ENCODE results near the gene MRPL38. TPM values are rescaled to one million over a fixed set of nuclear protein-coding genes. Genes with fewer than 3 reads are reported as not detected.

MRPL38 gene
- 10 to 100 TPM; 73.7 to 83.4 TPM for total RNA-seq
- long read RNA-seq, transcript MRPL38-201 (9 exons, 1,888 nt), result major isoform, 114 of 128 reads
- long read RNA-seq, partial matches to known transcripts, result 4 of 128 reads
- long read RNA-seq, other reads (novel, unspliced or antisense), result 6 of 128 reads

- DNase-seq (peak; percentile 93), ATAC-seq (peak; percentile 92 to 95)
- intact Hi-C loops (cut with DNase I), result loop anchor here (2.0 to 5.0 kb wide), 2 partner anchors 102 kb away; no protein-coding TSS in a partner anchor
Measured at GRCh38 chr17:75904749-75905521, at the start of gene MRPL38. TSS of gene MRPL38 (minus strand) at chr17:75904884. CDS start at chr17:75904875, 9 bp downstream.

- ATAC-seq (no peak), DNase-seq (no peak)
Measured at GRCh38 chr17:75950855-75951554, 46.3 kb upstream of the MRPL38 start.

GRCh38 chr17:75950421-75950820 lies 45.7 kb upstream of the MRPL38 start:
- no peak for ATAC-seq
- DNase-seq, result no peak
- intact Hi-C loops (cut with DNase I), result no loop called here

More at GRCh38 chr17:75950855-75951554, 46.3 kb upstream of the MRPL38 start:
- intact Hi-C loops (cut with DNase I), result no loop called here

GRCh38 chr17:75945211-75945610 lies 40.5 kb upstream of the MRPL38 start:
- intact Hi-C loops (cut with DNase I), result no loop called here
- DNase-seq, result no peak

GRCh38 chr17:75943491-75943890 lies 38.8 kb upstream of the MRPL38 start:
- ATAC-seq, result no peak
- no peak for DNase-seq
- intact Hi-C loops (cut with DNase I), result loop anchor here in 1 of 2 donors (5.0 kb wide), 1 partner anchor 34 kb away; the partner anchor contains the start of genes ACOX1 and TEN1

More at GRCh38 chr17:75945211-75945610, 40.5 kb upstream of the MRPL38 start:
- ATAC-seq, result no peak

GRCh38 chr17:75942473-75942872 lies 37.8 kb upstream of the MRPL38 start:
- DNase-seq (no peak), ATAC-seq (no peak)
- intact Hi-C loops (cut with DNase I), result loop anchor here in 1 of 2 donors (5.0 kb wide), 1 partner anchor 35 kb away; the partner anchor contains the start of genes ACOX1 and TEN1

GRCh38 chr17:75941442-75941819 lies 36.7 kb upstream of the MRPL38 start:
- intact Hi-C loops (cut with DNase I), result loop anchor here in 1 of 2 donors (5.0 kb wide), 1 partner anchor 36 kb away; the partner anchor contains the start of genes ACOX1 and TEN1
- DNase-seq (no peak), ATAC-seq (no peak)

GRCh38 chr17:75940727-75941441 lies 36.2 kb upstream of the MRPL38 start, which contains the start of gene FBF1:
TSS of gene FBF1 (minus strand) at chr17:75941042. CDS start at chr17:75938149, 2,893 bp downstream.
- DNase-seq, result peak; percentile 96
- ATAC-seq, result peak; percentile 99

GRCh38 chr17:75937652-75938051 lies 33.0 kb upstream of the MRPL38 start:
- no peak for DNase-seq
- intact Hi-C loops (cut with DNase I), result no loop called here

More at GRCh38 chr17:75940727-75941441, 36.2 kb upstream of the MRPL38 start, which contains the start of gene FBF1:
- intact Hi-C loops (cut with DNase I), result loop anchor here in 1 of 2 donors (5.0 kb wide), 1 partner anchor 36 kb away; the partner anchor contains the start of genes ACOX1 and TEN1

GRCh38 chr17:75933808-75934207 lies 29.1 kb upstream of the MRPL38 start:
- no peak for ATAC-seq
- intact Hi-C loops (cut with DNase I), result no loop called here

More at GRCh38 chr17:75937652-75938051, 33.0 kb upstream of the MRPL38 start:
- ATAC-seq, result no peak

GRCh38 chr17:75932852-75933251 lies 28.2 kb upstream of the MRPL38 start:
- DNase-seq (no peak), ATAC-seq (no peak)
- intact Hi-C loops (cut with DNase I), result no loop called here

More at GRCh38 chr17:75933808-75934207, 29.1 kb upstream of the MRPL38 start:
- no peak for DNase-seq

- no peak for ATAC-seq
- DNase-seq, result no peak
Measured at GRCh38 chr17:75931062-75931461, 26.4 kb upstream of the MRPL38 start.

GRCh38 chr17:75927286-75927922 lies 22.7 kb upstream of the MRPL38 start:
- intact Hi-C loops (cut with DNase I), result no loop called here
- ATAC-seq (peak in 1 of 2 donors; percentile 16), DNase-seq (no peak)

More at GRCh38 chr17:75931062-75931461, 26.4 kb upstream of the MRPL38 start:
- intact Hi-C loops (cut with DNase I), result no loop called here

GRCh38 chr17:75926456-75926855 lies 21.8 kb upstream of the MRPL38 start:
- DNase-seq, result no peak
- intact Hi-C loops (cut with DNase I), result no loop called here
- no peak for ATAC-seq

- ATAC-seq (no peak), DNase-seq (no peak)
- intact Hi-C loops (cut with DNase I), result no loop called here
Measured at GRCh38 chr17:75925912-75926311, 21.2 kb upstream of the MRPL38 start.

- no peak for DNase-seq
- no peak for ATAC-seq
- intact Hi-C loops (cut with DNase I), result no loop called here
Measured at GRCh38 chr17:75925103-75925502, 20.4 kb upstream of the MRPL38 start.

- DNase-seq, result no peak
- peak in 1 of 2 donors; percentile 58 for ATAC-seq
- intact Hi-C loops (cut with DNase I), result no loop called here
Measured at GRCh38 chr17:75922963-75923874, 18.5 kb upstream of the MRPL38 start.
